HepG2 (cell line): ENCODE data around the gene IZUMO4.

Experiments
- ARNTL ChIP-seq: sonication (generic); formaldehyde crosslinking; IDR thresholded peaks from 2 replicates; pipeline ENCODE4 v1.4.0; 2020; ENCODE audit warnings: mild to moderate bottlenecking, missing genetic modification reagents
- CTCF ChIP-seq: sonication (generic); formaldehyde crosslinking; IDR thresholded peaks from 2 replicates; pipeline ENCODE4 v1.5.0; 2020; ENCODE audit warnings: mild to moderate bottlenecking, missing genetic modification reagents, moderate library complexity
- NONO ChIP-seq, 2 experiments: fragments of 450-650 bp in 1 of 2; sonication (generic) in 1 of 2; formaldehyde crosslinking in 1 of 2; IDR thresholded peaks in 1 of 2; conservative IDR thresholded peaks in 1 of 2; 2 replicates each; pipeline versions ENCODE4 v1.6.1 to v1.8.0; 2017 to 2022; ENCODE audit warnings: mild to moderate bottlenecking in 1 of 2, missing genetic modification reagents in 1 of 2, moderate library complexity in 1 of 2
- NR0B2 ChIP-seq: sonication (generic); formaldehyde crosslinking; IDR thresholded peaks from 2 replicates; pipeline ENCODE4 v1.4.0; 2020; ENCODE audit warnings: mild to moderate bottlenecking, missing genetic modification reagents
- SMAD1 ChIP-seq: sonication (generic); formaldehyde crosslinking; IDR thresholded peaks from 2 replicates; pipeline ENCODE4 v1.4.0; 2020; ENCODE audit warnings: missing genetic modification reagents, low read depth, mild to moderate bottlenecking, borderline replicate concordance
- SMC3 ChIP-seq: IDR thresholded peaks from 2 replicates; pipeline ENCODE4 v1.6.1; 2011; ENCODE audit warnings: low read length, improper control_type of control experiment
- ZNF12 ChIP-seq: sonication (generic); formaldehyde crosslinking; IDR thresholded peaks from 2 replicates; pipeline ENCODE4 v1.5.0; 2020; ENCODE audit warnings: missing genetic modification reagents
- ZNF407 ChIP-seq: sonication (generic); formaldehyde crosslinking; IDR thresholded peaks from one replicate; pipeline ENCODE4 v1.5.1; 2020; ENCODE audit warnings: mild to moderate bottlenecking, missing genetic modification reagents; ENCODE audit errors: not compliant biosample characterization

GRCh38 chr19:2144190-2144589 lies 47.5 kb downstream of the IZUMO4 start:
- TF ChIP-seq SMAD1 (no peak), CTCF (CRISPR knock-in tag) (no peak), ARNTL (CRISPR knock-in tag) (no peak), NONO (IDR thresholded peaks at IDR 0.05) (no peak), NONO (CRISPR knock-in tag; conservative IDR thresholded peaks at IDR 0.05) (no peak), ZNF407 (no peak), NR0B2 (CRISPR knock-in tag) (no peak), ZNF12 (no peak), SMC3 (no peak)
